ENCODE data around the gene POPDC2. TPM values are rescaled to one million over a fixed set of nuclear protein-coding genes. Genes with fewer than 3 reads are reported as not detected.

Gene POPDC2
- total RNA-seq, 1 donor from 2014 or later = 0.94 TPM

DNA sequence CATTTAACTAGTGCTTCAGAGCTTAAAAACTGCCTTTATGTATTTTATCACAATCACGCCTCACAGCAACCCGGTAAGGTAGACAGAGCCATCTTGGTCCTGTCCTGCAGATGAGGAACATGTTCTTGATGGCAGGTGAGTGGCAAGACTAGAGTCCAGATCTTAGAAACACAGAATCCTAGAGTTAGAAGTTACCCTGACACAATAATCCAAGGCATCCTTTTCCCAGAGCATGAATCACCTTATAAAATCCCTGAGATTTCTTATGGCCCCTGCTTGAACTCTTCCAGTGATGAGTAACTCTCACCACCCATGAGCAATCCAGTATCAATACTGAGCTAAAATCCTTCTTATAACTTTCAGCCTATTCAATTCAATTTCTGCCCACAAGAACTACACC is 16.9 kb downstream of the POPDC2 start:
- Mint-ChIP-seq H3K9me3 (peaks cover 13% of the 10 kb centered on the region), H3K36me3 (ENCODE audit: low read depth) (peaks cover 15% of the 10 kb centered on the region), H3K4me3 (ENCODE audit: low read depth) (no peak overlapping the region), H3K27me3 (ENCODE audit: low read depth) (no peaks in the 10 kb centered on the region), H3K4me1 (ENCODE audit: low read depth) (peaks cover 36% of the 10 kb centered on the region), H3K27ac (no peak overlapping the region)
- intact Hi-C loops (cut with micrococcal nuclease) = no loop called here
- no peak for DNase-seq (ENCODE audit: low spot score)

DNA sequence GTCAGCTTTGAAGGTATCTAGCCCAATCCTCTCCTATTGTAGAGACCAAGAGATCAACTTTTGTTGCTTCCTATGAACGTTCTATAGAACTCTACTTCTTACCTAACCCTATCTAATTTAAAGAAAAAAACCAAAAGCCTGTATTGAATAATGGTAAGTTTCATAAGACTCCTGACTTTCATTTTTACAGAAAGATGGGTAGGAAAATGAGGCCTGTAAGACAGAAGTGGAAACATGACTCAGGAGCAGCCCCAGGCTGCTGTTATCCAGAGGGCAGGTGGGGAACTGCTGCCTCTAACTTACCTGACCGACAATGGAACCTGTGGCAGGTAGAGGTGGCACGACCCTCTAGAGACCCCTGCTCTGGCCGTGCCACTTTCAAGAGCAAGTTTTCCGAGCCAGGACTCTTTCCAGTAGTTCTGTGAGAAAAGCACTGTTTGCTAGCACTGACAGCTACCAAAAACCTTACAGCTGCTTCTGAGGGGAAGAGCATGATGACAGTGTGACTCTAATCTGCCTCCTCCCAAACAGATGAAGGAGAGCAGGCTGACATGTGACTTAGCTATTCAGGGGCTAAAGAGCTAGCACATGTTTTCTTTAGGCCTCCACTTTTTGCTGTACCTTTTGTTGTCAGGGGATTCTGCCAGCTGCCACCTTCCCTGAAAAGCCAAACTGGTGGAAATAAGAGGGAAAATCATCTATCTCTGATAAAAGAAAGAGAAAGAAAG is 17.5 kb downstream of the POPDC2 start:
- H3K4me3 Mint-ChIP-seq (ENCODE audit: low read depth) = no peak overlapping the region
- no peaks in the 10 kb centered on the region for H3K27me3 Mint-ChIP-seq (ENCODE audit: low read depth)
- no peak overlapping the region for H3K27ac Mint-ChIP-seq
- H3K4me1 Mint-ChIP-seq (ENCODE audit: low read depth) = peaks cover 42% of the 10 kb centered on the region
- no peak for DNase-seq (ENCODE audit: low spot score)
- peaks cover 15% of the 10 kb centered on the region for H3K36me3 Mint-ChIP-seq (ENCODE audit: low read depth)
- peaks cover 13% of the 10 kb centered on the region for H3K9me3 Mint-ChIP-seq
- intact Hi-C loops (cut with micrococcal nuclease) = no loop called here

DNA sequence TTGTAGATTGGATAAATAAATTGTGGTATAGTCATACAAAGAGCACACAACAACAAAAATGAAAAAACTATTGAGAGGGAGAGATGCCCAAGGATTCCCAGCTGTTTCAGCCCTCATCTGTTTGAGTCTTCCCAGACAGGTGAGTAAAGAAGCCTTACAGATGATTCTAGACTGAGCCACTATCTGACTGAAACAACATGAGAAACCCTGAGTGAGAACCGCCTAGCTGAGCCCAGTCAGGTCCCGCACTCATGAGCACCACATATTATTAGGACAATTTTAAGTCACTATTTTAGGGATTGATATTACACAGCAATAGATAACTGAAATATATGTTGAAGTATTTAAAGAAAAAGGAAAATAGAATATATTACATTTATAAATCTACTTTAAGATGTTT is 19.0 kb downstream of the POPDC2 start:
- intact Hi-C loops (cut with micrococcal nuclease) = no loop called here
- H3K4me3 Mint-ChIP-seq (ENCODE audit: low read depth) = no peak overlapping the region

DNA sequence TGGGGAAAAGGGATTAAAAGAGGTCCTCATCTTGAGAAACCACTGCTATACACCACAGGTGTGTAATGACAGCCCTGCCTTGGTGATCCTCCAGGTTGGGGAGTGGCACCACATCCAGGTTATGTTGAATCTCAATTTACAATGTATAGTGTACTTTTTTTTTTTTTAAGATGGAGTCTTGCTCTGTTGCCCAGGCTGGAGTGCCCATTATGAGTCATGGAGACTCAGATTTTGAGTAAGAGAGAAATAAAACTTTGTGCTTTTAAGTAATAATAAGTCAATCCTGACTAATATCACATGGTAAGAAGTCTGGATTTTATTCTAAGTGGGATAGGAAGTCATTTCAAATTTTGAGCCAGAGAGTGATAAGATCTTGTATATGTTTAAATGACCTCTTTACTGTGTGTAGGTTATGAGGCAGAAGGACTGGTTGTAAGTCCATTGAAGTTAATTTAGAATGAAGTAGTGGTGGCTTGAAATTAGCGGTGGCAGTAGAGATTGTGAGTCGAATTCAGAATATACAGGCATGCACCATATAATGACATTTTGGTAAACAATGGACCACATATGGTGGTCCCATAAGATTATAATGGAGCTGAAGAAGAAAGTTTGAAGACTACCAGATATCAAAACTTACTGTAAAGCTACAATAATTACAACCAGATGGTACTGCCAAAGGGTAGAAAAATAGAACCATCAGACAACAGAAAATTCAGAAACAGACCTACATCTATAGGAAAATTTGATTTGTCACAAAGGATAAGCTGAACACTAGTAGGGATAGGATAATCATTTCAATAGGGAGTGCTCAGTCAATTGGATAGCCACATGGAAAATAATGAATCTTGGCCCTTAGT is 20.7 kb downstream of the POPDC2 start:
- Mint-ChIP-seq H3K4me3 (ENCODE audit: low read depth) (no peak overlapping the region), H3K27me3 (ENCODE audit: low read depth) (no peaks in the 10 kb centered on the region), H3K36me3 (ENCODE audit: low read depth) (peaks cover 19% of the 10 kb centered on the region), H3K9me3 (peaks cover 13% of the 10 kb centered on the region), H3K4me1 (ENCODE audit: low read depth) (peaks cover 51% of the 10 kb centered on the region), H3K27ac (peak overlapping the region; percentile 86)
- intact Hi-C loops (cut with micrococcal nuclease) = loop anchor here (1.0 to 10.0 kb wide), 7 partner anchors 11 to 316 kb away; partner anchors contain the start of gene COX17
- DNase-seq (ENCODE audit: low spot score) = no peak

More for the DNA sequence above, 19.0 kb downstream of the POPDC2 start:
- Mint-ChIP-seq H3K27ac (no peak overlapping the region), H3K4me1 (ENCODE audit: low read depth) (peaks cover 50% of the 10 kb centered on the region), H3K27me3 (ENCODE audit: low read depth) (no peaks in the 10 kb centered on the region), H3K9me3 (peaks cover 13% of the 10 kb centered on the region), H3K36me3 (ENCODE audit: low read depth) (peaks cover 19% of the 10 kb centered on the region)
- DNase-seq (ENCODE audit: low spot score) = no peak

DNA sequence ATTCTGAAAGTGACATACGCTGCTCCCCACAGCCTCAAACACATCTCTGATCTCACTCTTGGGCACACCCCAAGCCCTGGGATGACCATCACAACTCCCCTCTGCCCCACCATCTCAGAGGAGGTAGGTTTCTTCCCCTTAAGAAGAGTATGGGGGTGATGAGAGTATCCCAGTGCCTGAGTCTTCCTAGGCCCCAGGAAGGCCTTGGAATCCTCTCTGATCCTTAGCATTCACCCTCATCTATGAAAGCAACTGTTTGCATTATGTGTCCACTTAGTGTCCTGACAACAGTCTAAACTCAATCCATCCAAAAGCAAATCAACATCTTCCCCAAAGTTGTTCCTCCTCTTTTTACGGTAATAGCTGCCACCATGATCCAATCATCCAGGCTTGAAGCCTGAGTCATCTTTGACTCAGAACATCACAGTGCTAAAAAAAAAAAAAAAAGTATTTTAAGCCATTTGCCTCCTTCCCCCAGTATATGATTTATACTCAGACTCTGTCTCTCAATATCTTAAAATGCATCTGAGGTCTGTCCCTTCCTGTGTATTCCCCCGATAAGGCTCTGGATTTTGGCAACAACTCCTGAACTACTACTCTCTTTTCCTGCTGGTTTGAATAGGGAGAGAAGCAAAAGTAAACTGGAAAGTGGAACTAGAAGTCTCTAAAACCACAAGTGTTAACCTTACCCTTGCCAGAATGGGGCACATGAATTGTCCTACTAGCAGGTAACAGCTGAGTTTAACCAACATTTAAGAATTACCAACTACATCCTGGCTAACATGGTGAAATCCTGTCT is 22.5 kb downstream of the POPDC2 start:
- peaks cover 19% of the 10 kb centered on the region for H3K36me3 Mint-ChIP-seq (ENCODE audit: low read depth)
- no peak for DNase-seq (ENCODE audit: low spot score)
- peak overlapping the region; percentile 86 for H3K27ac Mint-ChIP-seq
- peak overlapping the region; percentile 18 for H3K4me3 Mint-ChIP-seq (ENCODE audit: low read depth)
- peaks cover 41% of the 10 kb centered on the region for H3K4me1 Mint-ChIP-seq (ENCODE audit: low read depth)
- H3K27me3 Mint-ChIP-seq (ENCODE audit: low read depth) = peaks cover 1% of the 10 kb centered on the region
- intact Hi-C loops (cut with micrococcal nuclease) = loop anchor here (1.0 to 10.0 kb wide), 4 partner anchors 53 to 398 kb away; partner anchors contain the start of gene B4GALT4
- H3K9me3 Mint-ChIP-seq = peaks cover 13% of the 10 kb centered on the region

DNA sequence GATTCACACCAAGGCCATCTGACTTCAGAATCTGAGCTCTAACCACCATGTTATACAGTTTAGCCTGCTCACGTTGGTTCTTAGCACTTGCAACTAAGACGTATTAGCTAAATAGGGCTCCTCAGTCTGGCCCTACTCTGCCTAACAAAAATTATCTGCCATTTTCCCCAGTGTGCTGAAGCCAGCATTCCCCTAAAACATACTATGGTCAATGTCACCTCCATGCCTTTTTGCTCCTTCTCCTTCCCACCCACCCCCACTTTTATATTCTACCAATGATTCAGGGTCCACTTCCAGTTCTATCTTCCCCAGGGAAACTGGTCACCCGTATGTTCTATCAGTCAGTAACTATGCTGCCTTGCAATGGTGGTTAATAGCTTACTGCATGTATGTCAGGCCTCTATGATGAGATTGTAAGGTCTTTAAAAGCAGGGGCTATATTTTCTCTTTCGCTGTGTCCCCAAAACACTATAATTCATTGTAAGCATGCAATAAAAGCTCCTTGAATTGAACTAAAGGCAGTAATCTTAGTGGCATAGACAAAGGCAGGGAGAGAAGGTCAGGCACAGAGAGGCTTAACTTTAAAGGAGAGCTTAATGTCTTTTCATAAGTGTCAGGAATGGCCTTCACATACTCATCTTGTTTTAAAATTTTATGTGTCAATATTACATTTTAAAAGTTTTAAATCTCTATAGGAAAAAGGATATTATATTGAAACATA is 23.3 kb downstream of the POPDC2 start:
- Mint-ChIP-seq H3K4me1 (ENCODE audit: low read depth) (peaks cover 33% of the 10 kb centered on the region), H3K27me3 (ENCODE audit: low read depth) (peaks cover 1% of the 10 kb centered on the region), H3K9me3 (peaks cover 13% of the 10 kb centered on the region), H3K27ac (no peak overlapping the region), H3K4me3 (ENCODE audit: low read depth) (no peak overlapping the region), H3K36me3 (ENCODE audit: low read depth) (peaks cover 19% of the 10 kb centered on the region)
- DNase-seq (ENCODE audit: low spot score) = no peak
- intact Hi-C loops (cut with micrococcal nuclease) = loop anchor here (10.0 kb wide), 1 partner anchor 52 kb away; no protein-coding TSS in a partner anchor

DNA sequence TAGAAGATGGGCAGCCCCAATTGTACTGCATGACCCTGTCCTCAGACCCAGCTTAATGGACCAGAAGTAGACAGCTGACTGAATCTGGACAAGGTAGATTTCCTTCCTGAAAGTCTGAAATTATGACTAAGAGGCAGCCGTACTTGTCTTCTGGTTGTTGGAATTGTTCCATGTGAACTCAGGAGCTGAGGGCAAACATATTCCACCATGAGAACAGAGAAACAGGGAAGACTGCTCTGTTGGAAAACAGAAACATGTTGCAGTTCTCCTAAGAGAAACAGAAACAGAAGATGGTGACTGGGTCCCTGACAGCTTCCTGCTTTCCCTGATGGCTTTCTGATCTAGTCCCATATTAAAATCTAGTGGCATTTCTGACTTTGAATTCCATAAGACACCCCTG is 24.1 kb downstream of the POPDC2 start:
- intact Hi-C loops (cut with micrococcal nuclease) = loop anchor here (10.0 kb wide), 1 partner anchor 51 kb away; no protein-coding TSS in a partner anchor
- peaks cover 33% of the 10 kb centered on the region for H3K4me1 Mint-ChIP-seq (ENCODE audit: low read depth)
- no peak overlapping the region for H3K27ac Mint-ChIP-seq
- peaks cover 1% of the 10 kb centered on the region for H3K27me3 Mint-ChIP-seq (ENCODE audit: low read depth)
- no peak for DNase-seq (ENCODE audit: low spot score)
- peaks cover 17% of the 10 kb centered on the region for H3K36me3 Mint-ChIP-seq (ENCODE audit: low read depth)
- no peak overlapping the region for H3K4me3 Mint-ChIP-seq (ENCODE audit: low read depth)
- peaks cover 12% of the 10 kb centered on the region for H3K9me3 Mint-ChIP-seq

DNA sequence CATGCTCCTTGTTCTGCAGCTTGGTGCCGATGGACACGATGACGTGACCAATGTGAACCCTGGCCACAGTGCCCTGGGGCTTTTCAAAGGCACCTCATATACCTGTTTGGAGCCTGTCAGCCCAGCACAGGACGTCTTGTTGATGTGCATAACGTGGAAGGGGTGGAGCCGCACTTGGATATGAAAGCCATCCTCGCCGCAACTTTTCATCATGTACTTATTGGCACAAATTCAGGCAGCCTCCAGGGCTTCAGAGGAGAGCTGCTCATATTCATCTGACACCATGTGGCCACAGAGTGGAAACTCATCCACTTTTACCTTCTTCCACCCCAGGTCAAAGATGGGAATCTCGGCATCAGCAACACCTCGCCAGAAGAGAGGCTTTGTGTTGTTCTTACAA is 24.7 kb downstream of the POPDC2 start:
- peaks cover 6% of the 10 kb centered on the region for H3K9me3 Mint-ChIP-seq
- H3K36me3 Mint-ChIP-seq (ENCODE audit: low read depth) = peaks cover 12% of the 10 kb centered on the region
- DNase-seq (ENCODE audit: low spot score) = no peak
- no peak overlapping the region for H3K4me3 Mint-ChIP-seq (ENCODE audit: low read depth)
- peaks cover 1% of the 10 kb centered on the region for H3K27me3 Mint-ChIP-seq (ENCODE audit: low read depth)
- intact Hi-C loops (cut with micrococcal nuclease) = loop anchor here (10.0 kb wide), 1 partner anchor 51 kb away; no protein-coding TSS in a partner anchor
- H3K27ac Mint-ChIP-seq = no peak overlapping the region
- peaks cover 36% of the 10 kb centered on the region for H3K4me1 Mint-ChIP-seq (ENCODE audit: low read depth)

DNA sequence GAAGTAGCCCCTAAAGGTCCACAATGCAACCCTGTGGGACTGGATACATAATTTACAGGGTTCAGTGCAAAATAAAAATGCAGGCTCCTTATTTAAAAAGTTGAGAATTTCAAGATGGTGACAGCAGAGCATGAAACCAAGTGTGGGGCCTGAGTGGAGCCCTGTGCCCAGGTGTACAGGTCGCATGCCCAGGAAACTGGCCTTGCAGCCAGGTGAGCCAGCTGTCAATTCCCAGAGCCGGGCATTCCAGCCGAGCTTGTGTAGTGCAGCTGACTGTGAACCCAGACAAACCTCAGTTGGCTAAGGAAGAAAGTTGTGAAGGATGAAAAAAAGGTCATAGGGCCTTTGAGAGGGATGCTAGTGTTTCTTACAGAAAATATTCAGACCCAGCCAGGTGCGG is 27.6 kb downstream of the POPDC2 start:
- peaks cover 24% of the 10 kb centered on the region for H3K4me1 Mint-ChIP-seq (ENCODE audit: low read depth)

DNA sequence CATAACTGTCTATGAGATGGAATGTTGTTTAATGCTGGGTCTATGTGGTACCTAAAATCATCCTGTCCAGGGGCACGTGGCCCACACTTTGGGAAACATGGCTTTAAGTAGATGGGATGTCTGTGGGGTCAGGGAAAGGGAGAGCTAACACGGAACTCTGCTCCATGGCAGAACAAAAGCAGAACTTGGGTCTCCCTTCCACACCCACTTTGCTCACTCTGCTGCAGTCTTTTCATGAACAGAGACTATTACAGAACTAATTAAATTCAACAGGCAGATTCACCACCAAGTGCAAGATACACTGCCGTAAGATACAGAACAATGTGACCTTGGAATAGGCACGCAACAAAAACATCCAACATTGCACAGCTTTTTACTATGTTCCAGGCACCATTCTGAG is 28.2 kb downstream of the POPDC2 start:
- Mint-ChIP-seq H3K9me3 (no peaks in the 10 kb centered on the region), H3K27ac (no peak overlapping the region), H3K36me3 (ENCODE audit: low read depth) (no peaks in the 10 kb centered on the region), H3K4me1 (ENCODE audit: low read depth) (peaks cover 26% of the 10 kb centered on the region), H3K4me3 (ENCODE audit: low read depth) (no peak overlapping the region), H3K27me3 (ENCODE audit: low read depth) (peaks cover 1% of the 10 kb centered on the region)
- intact Hi-C loops (cut with micrococcal nuclease) = loop anchor here (10.0 kb wide), 1 partner anchor 47 kb away; no protein-coding TSS in a partner anchor
- DNase-seq (ENCODE audit: low spot score) = no peak

More for the DNA sequence above, 27.6 kb downstream of the POPDC2 start:
- peaks cover 3% of the 10 kb centered on the region for H3K36me3 Mint-ChIP-seq (ENCODE audit: low read depth)
- no peak overlapping the region for H3K27ac Mint-ChIP-seq
- intact Hi-C loops (cut with micrococcal nuclease) = loop anchor here (10.0 kb wide), 1 partner anchor 48 kb away; no protein-coding TSS in a partner anchor
- no peak for DNase-seq (ENCODE audit: low spot score)
- H3K4me3 Mint-ChIP-seq (ENCODE audit: low read depth) = no peak overlapping the region
- H3K9me3 Mint-ChIP-seq = no peaks in the 10 kb centered on the region
- peaks cover 1% of the 10 kb centered on the region for H3K27me3 Mint-ChIP-seq (ENCODE audit: low read depth)

DNA sequence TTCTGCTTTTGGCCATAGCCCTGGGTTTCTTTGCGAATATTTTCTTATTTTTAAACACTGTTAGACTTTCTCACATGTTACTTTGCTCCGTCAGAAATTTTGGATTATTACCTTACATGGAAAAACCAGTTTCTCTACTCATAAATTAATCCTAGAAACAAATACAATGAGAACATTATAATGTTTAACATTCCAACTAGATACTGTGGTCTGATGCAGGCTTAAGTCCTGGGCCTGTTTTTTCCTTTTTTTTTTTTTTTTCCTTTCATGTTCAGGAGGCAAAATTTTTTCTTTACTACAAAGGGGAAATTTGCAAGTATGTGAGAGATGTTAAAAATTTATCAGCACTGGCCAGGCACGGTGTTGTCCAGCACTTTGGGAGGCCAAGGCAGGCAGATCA is 28.9 kb downstream of the POPDC2 start:
- DNase-seq (ENCODE audit: low spot score) = no peak
- no peak overlapping the region for H3K4me3 Mint-ChIP-seq (ENCODE audit: low read depth)
- H3K27ac Mint-ChIP-seq = no peak overlapping the region
- intact Hi-C loops (cut with micrococcal nuclease) = loop anchor here (10.0 kb wide), 1 partner anchor 47 kb away; no protein-coding TSS in a partner anchor
- H3K36me3 Mint-ChIP-seq (ENCODE audit: low read depth) = no peaks in the 10 kb centered on the region
- peaks cover 26% of the 10 kb centered on the region for H3K4me1 Mint-ChIP-seq (ENCODE audit: low read depth)
- no peaks in the 10 kb centered on the region for H3K9me3 Mint-ChIP-seq
- peaks cover 1% of the 10 kb centered on the region for H3K27me3 Mint-ChIP-seq (ENCODE audit: low read depth)

Measured in activated T-helper 2 cell treated with anti-CD3 and anti-CD28 coated beads, Interferon-gamma antibody, Interleukin-2, Interleukin-4, amounts not matched to agents 10 μg/mL and 5 μg/mL and 100 μg/mL, durations not matched to agents 14 hours and 24 hours and 36 hours (primary cell).